ENCODE results near the gene SPTLC3.

SPTLC3 gene

GRCh38 chr20:13139459-13140150 is 130.8 kb downstream of the SPTLC3 start:
- no peak for DNase-seq (ENCODE audit: low read depth)

- DNase-seq (ENCODE audit: low read depth), result no peak
Observed at GRCh38 chr20:13140201-13140600, 131.4 kb downstream of the SPTLC3 start.

GRCh38 chr20:13140775-13141174 is 132.0 kb downstream of the SPTLC3 start:
- DNase-seq (ENCODE audit: low read depth), result no peak

GRCh38 chr20:13141546-13141945 is 132.8 kb downstream of the SPTLC3 start:
- peak; percentile 47 for DNase-seq (ENCODE audit: low read depth)

- no peak for DNase-seq (ENCODE audit: low read depth)
Observed at GRCh38 chr20:13142143-13142542, 133.4 kb downstream of the SPTLC3 start.

- peak; percentile 40 for DNase-seq (ENCODE audit: low read depth)
Observed at GRCh38 chr20:13147071-13147963, 138.5 kb downstream of the SPTLC3 start.

- DNase-seq (ENCODE audit: low read depth), result peak; percentile 40
Observed at GRCh38 chr20:13147971-13148370, 139.2 kb downstream of the SPTLC3 start.

GRCh38 chr20:13148402-13148801 is 139.6 kb downstream of the SPTLC3 start:
- DNase-seq (ENCODE audit: low read depth), result no peak

GRCh38 chr20:13148961-13149360 is 140.2 kb downstream of the SPTLC3 start:
- no peak for DNase-seq (ENCODE audit: low read depth)

- DNase-seq (ENCODE audit: low read depth), result peak; percentile 45
Observed at GRCh38 chr20:13149371-13150105, 140.8 kb downstream of the SPTLC3 start.

- DNase-seq (ENCODE audit: low read depth), result no peak
Observed at GRCh38 chr20:13158369-13158768, 149.6 kb downstream of the SPTLC3 start.

- no peak for DNase-seq (ENCODE audit: low read depth)
Observed at GRCh38 chr20:13159889-13160288, 151.1 kb downstream of the SPTLC3 start.

- no peak for DNase-seq (ENCODE audit: low read depth)
Observed at GRCh38 chr20:13165203-13165602, 156.4 kb downstream of the SPTLC3 start.

- DNase-seq (ENCODE audit: low read depth), result no peak
Observed at GRCh38 chr20:13166011-13166410, 157.2 kb downstream of the SPTLC3 start.

GRCh38 chr20:13166437-13166836 is 157.7 kb downstream of the SPTLC3 start:
- DNase-seq (ENCODE audit: low read depth), result no peak

GRCh38 chr20:13169086-13169485 is 160.3 kb downstream of the SPTLC3 start:
- DNase-seq (ENCODE audit: low read depth), result no peak

GRCh38 chr20:13170771-13171170 is 162.0 kb downstream of the SPTLC3 start:
- DNase-seq (ENCODE audit: low read depth), result no peak

- DNase-seq (ENCODE audit: low read depth), result no peak
Observed at GRCh38 chr20:13173201-13173600, 164.4 kb downstream of the SPTLC3 start.

GRCh38 chr20:13174402-13174801 is 165.6 kb downstream of the SPTLC3 start:
- DNase-seq (ENCODE audit: low read depth), result no peak

- no peak for DNase-seq (ENCODE audit: low read depth)
Observed at GRCh38 chr20:13180986-13181889, 172.5 kb downstream of the SPTLC3 start.

- no peak for DNase-seq (ENCODE audit: low read depth)
Observed at GRCh38 chr20:13183005-13183404, 174.2 kb downstream of the SPTLC3 start.

Measured in fibroblast of the conjunctiva (primary cell).